Testis (tissue), 3 donors: ENCODE measurements around the gene ELF1. TPM values are rescaled to one million over a fixed set of nuclear protein-coding genes. Genes with fewer than 3 reads are reported as not detected.

Source experiments
- DNase-seq: peaks from one replicate; pipeline ENCODE4 v3.0.0-alpha.2; 2019
- H3K27ac ChIP-seq, 2 donors: fragments of 200-600 bp; sonication (generic); one replicate each; pipeline ENCODE4 v1.5.1; 2019
- H3K27me3 ChIP-seq: fragments of 200-600 bp; sonication (generic); one replicate; pipeline ENCODE4 v1.5.1; 2019
- H3K36me3 ChIP-seq: fragments of 200-600 bp; sonication (generic); one replicate; pipeline ENCODE4 v1.5.1; 2017; ENCODE audit warnings: low read depth; ENCODE audit errors: missing control alignments
- H3K4me1 ChIP-seq: fragments of 200-600 bp; sonication (generic); one replicate; pipeline ENCODE4 v1.5.1; 2019
- H3K4me3 ChIP-seq, 2 donors: fragments of 200-600 bp; sonication (generic); one replicate each; pipeline ENCODE4 v1.5.1; 2017 to 2019
- H3K9me3 ChIP-seq: fragments of 200-600 bp; sonication (generic); one replicate; pipeline ENCODE4 v1.5.1; 2017
- CTCF ChIP-seq, 3 experiments: fragments of 450-650 bp in 2 of 3; fragments of 200-600 bp in 1 of 3; sonication (generic) in 1 of 3; IDR thresholded peaks; one replicate each; pipeline ENCODE4 v1.5.1; 2016 to 2019; ENCODE audit warnings: antibody characterized with exemption in 3 of 3, mild to moderate bottlenecking in 2 of 3, moderate library complexity in 1 of 3
- POLR2A ChIP-seq: fragments of 450-650 bp; IDR thresholded peaks from one replicate; pipeline ENCODE4 v1.6.1; 2017; ENCODE audit warnings: antibody characterized with exemption, mild to moderate bottlenecking, moderate library complexity
- WGBS, 2 donors: methylation state at CpG; one replicate each; pipeline ENCODE4 v1.1.5; 2018; 5-methylcytosine and 5-hydroxymethylcytosine counted together
- intact Hi-C: fragments of 100-400 bp; cut with DNase I; formaldehyde crosslinking; loops from one replicate; pipeline ENCODE4 v1.15.1; 2023; ENCODE audit warnings: low total_unique reads
- polyA plus RNA-seq: library from polyadenylated mRNA; stranded (reverse); fragments of 350-450 nt; fragmentation: Illumina TruSeq; extraction: RNeasy Lipid Tissue Mini Kit (QIAGEN cat#74804); gene quantifications from one replicate; pipeline ENCODE4 v1.2.3, GENCODE V29; 2014; ENCODE audit warnings: low read depth, low replicate concordance; ENCODE audit not compliant: insufficient read depth
- total RNA-seq, 2 donors: library from RNA; depleted of rRNA; stranded (reverse); fragments of >200 nt; gene quantifications; one replicate each; pipeline ENCODE4 v1.2.3, GENCODE V29; 2016

The ELF1 gene
- total and polyA plus RNA-seq, 3 donors from 2014 or later = 32.8 to 67.5 (median 54.8) TPM

GRCh38 chr13:40975441-40975840 lies 43.7 kb downstream of the ELF1 start:
- H3K9me3 ChIP-seq = no peaks in the 10 kb centered on the region
- no peaks in the 10 kb centered on the region for H3K27me3 ChIP-seq
- no peak for TF ChIP-seq CTCF (IDR thresholded peaks at IDR 0.05)
- TF ChIP-seq POLR2A = no peak
- no peak overlapping the region for H3K27ac ChIP-seq
- H3K4me1 ChIP-seq = peaks cover 12% of the 10 kb centered on the region
- H3K36me3 ChIP-seq = no peaks in the 10 kb centered on the region
- no peak for DNase-seq
- no peak overlapping the region for H3K4me3 ChIP-seq
- intact Hi-C loops = no loop called here

- H3K4me1 ChIP-seq = peaks cover 12% of the 10 kb centered on the region
- no peaks in the 10 kb centered on the region for H3K36me3 ChIP-seq
- intact Hi-C loops = no loop called here
- H3K27ac ChIP-seq = no peak overlapping the region
- TF ChIP-seq CTCF (IDR thresholded peaks at IDR 0.05) (peak in 1 of 3 experiments; percentile 35), POLR2A (no peak)
- peak; percentile 42 for DNase-seq
- no peak overlapping the region for H3K4me3 ChIP-seq
- no peaks in the 10 kb centered on the region for H3K9me3 ChIP-seq
- no peaks in the 10 kb centered on the region for H3K27me3 ChIP-seq
- 55 to 60% methylated on average over 4 of the region's 4 CpGs for WGBS, 2 donors
Observed at GRCh38 chr13:40974460-40975407, 44.4 kb downstream of the ELF1 start.

- no peak overlapping the region for H3K27ac ChIP-seq
- WGBS, 2 donors = 70 to 75% methylated on average over 1 of the region's 1 CpG
Observed at GRCh38 chr13:40973409-40973808, 45.7 kb downstream of the ELF1 start.

GRCh38 chr13:40971321-40971720 lies 47.8 kb downstream of the ELF1 start:
- WGBS, 2 donors = 85 to 94% methylated on average over 4 of the region's 4 CpGs
- no peak for DNase-seq

More at GRCh38 chr13:40973409-40973808, 45.7 kb downstream of the ELF1 start:
- H3K4me3 ChIP-seq = no peak overlapping the region
- no peak for DNase-seq
- H3K9me3 ChIP-seq = no peaks in the 10 kb centered on the region
- no peak for TF ChIP-seq CTCF (IDR thresholded peaks at IDR 0.05)
- no peak for TF ChIP-seq POLR2A
- no peaks in the 10 kb centered on the region for H3K36me3 ChIP-seq
- H3K27me3 ChIP-seq = no peaks in the 10 kb centered on the region
- peaks cover 12% of the 10 kb centered on the region for H3K4me1 ChIP-seq
- intact Hi-C loops = no loop called here

More at GRCh38 chr13:40971321-40971720, 47.8 kb downstream of the ELF1 start:
- TF ChIP-seq CTCF (IDR thresholded peaks at IDR 0.05) = no peak
- TF ChIP-seq POLR2A = no peak
- H3K36me3 ChIP-seq = no peaks in the 10 kb centered on the region
- peaks cover 12% of the 10 kb centered on the region for H3K4me1 ChIP-seq
- H3K4me3 ChIP-seq = no peak overlapping the region
- intact Hi-C loops = no loop called here
- no peak overlapping the region for H3K27ac ChIP-seq
- no peaks in the 10 kb centered on the region for H3K27me3 ChIP-seq
- no peaks in the 10 kb centered on the region for H3K9me3 ChIP-seq
